ENCODE measurements around the gene RPS18. TPM values are rescaled to one million over a fixed set of nuclear protein-coding genes. Genes with fewer than 3 reads are reported as not detected.
A peak's percentile ranks its signal among the peaks of the same experiment; 100 is the strongest.

RPS18 gene
- total and polyA plus RNA-seq, 9 of the 15 experiments (the other 6 are each of a cell fraction or from before 2014, with no cell fraction given), result 5,023 to 17,516 (median 8,131) TPM

- TF ChIP-seq WHSC1 (IDR thresholded peaks at IDR 0.05; ENCODE audit: low read length) (no peak), PML (IDR thresholded peaks at IDR 0.05; ENCODE audit: low read length) (peak; percentile 77), JUN (IDR thresholded peaks at IDR 0.05; ENCODE audit: borderline replicate concordance, low read depth, low read length) (peak; percentile 59; the same call in 1 of the 2 replicates), JUN (CRISPR knock-in tag; IDR thresholded peaks at IDR 0.05; ENCODE audit: borderline replicate concordance) (no peak), BCL6 (CRISPR knock-in tag; IDR thresholded peaks at IDR 0.05) (0 out of 2 replicates have a peak, but pooled peaks have one; percentile 17), NELFE (IDR thresholded peaks at IDR 0.05; ENCODE audit: insufficient read depth, insufficient read length) (no peak), MYC (IDR thresholded peaks at IDR 0.05; ENCODE audit: low read depth, low read length) (peak; percentile 95), MYC (CRISPR knock-in tag; IDR thresholded peaks at IDR 0.05; ENCODE audit: borderline replicate concordance, low read depth) (peak; percentile 28; the same call in 1 of the 2 replicates), POLR3A (IDR thresholded peaks at IDR 0.05; ENCODE audit: borderline replicate concordance, extremely low read depth, insufficient read depth, insufficient read length) (no peak), KLF10 (CRISPR knock-in tag; IDR thresholded peaks at IDR 0.05) (0 out of 2 replicates have a peak, but pooled peaks have one; percentile 37), NCOR1 (IDR thresholded peaks at IDR 0.05) (peak; percentile 74), PRPF4 (IDR thresholded peaks at IDR 0.05; ENCODE audit: insufficient read depth, low read depth, low read length, poor library complexity, severe bottlenecking) (peak; percentile 48), NR2C1 (IDR thresholded peaks at IDR 0.05) (no peak), NR2C1 (tag; IDR thresholded peaks at IDR 0.05) (peak; percentile 36), POLR2H (tag; IDR thresholded peaks at IDR 0.05; ENCODE audit: low read depth) (peak; percentile 58; the same call in 1 of the 2 replicates), TAF1 (IDR thresholded peaks at IDR 0.05; ENCODE audit: control insufficient read depth, extremely low read depth, insufficient read depth, low read length, severe bottlenecking) (peak; percentile 70), MYBL2 (IDR thresholded peaks at IDR 0.05; ENCODE audit: low read depth) (no peak), MYBL2 (CRISPR knock-in tag; IDR thresholded peaks at IDR 0.05; ENCODE audit: borderline replicate concordance) (no peak)
- TF ChIP-seq, protein P1, sequence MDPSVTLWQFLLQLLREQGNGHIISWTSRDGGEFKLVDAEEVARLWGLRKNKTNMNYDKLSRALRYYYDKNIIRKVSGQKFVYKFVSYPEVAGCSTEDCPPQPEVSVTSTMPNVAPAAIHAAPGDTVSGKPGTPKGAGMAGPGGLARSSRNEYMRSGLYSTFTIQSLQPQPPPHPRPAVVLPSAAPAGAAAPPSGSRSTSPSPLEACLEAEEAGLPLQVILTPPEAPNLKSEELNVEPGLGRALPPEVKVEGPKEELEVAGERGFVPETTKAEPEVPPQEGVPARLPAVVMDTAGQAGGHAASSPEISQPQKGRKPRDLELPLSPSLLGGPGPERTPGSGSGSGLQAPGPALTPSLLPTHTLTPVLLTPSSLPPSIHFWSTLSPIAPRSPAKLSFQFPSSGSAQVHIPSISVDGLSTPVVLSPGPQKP (CRISPR knock-in tag; IDR thresholded peaks at IDR 0.05), result no peak
Observed at GRCh38 chr6:33276864-33277662, 5.2 kb downstream of the RPS18 start, which contains the start of gene B3GALT4 (continued).

All from K562 (cell line).